ENCODE data around the gene CBFA2T2.
"Not testable (repeated sequence)": the region's sequence is repeated elsewhere in the genome, so short reads cannot be mapped to it uniquely, and the experiment has no call there.

The CBFA2T2 gene

DNA sequence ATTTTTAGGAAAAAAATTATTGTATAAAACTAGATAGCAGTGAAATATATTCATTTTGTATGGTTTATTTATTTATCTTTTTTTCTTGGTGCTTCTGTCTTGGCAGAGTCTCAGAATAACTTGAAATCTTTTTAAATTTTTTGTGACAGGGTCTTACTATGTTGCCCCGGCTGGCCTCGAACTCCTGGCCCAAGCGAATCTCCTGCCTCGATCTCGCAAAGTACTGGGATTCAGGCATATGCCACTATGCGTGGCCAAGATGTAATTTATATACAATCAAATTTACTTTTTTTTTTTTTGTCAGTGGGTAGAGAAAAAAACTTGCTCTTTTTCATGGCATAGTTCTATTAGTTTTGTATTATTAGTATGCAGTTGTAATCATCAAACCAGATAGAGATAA is 13.7 kb downstream of the CBFA2T2 start:
- no peak for DNase-seq

DNA sequence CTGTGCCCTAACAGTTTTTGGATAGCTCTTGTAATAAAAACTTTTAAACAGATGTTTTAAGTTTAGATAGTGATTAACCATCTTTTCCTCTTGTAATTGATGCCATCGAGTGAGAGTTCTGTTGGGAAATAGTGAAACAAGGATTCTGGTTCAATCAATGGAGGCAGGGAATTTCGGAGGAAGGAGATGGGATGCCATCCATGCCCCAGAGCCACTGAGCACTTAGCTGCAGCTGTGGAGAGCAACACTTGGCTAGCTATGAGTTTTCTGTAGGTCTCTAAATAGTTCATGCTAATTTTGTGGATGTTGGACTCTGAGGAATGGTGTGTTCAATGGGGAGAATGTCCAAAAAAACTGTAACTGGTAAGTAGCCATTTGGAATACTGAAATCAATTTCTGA is 16.7 kb downstream of the CBFA2T2 start:
- no peak for DNase-seq

DNA sequence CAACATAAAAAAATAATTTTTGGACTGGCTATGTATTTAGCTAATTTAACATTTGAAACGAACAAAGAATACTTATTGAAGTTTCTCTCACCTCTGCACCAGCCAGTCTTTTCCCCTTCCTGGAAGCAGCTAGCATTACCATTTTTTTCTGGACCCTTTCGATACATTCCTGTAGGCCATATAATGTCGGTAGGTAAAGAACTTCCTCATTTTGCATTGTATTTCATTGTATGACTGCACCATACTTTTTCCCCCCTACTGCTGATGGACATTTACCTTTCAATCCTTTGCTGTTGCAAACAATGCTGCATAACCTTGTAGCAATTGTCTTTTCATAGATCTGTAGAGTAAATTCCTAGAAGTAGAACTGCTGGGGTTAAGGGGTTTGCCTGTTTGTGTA is 17.6 kb downstream of the CBFA2T2 start:
- DNase-seq, result no peak

DNA sequence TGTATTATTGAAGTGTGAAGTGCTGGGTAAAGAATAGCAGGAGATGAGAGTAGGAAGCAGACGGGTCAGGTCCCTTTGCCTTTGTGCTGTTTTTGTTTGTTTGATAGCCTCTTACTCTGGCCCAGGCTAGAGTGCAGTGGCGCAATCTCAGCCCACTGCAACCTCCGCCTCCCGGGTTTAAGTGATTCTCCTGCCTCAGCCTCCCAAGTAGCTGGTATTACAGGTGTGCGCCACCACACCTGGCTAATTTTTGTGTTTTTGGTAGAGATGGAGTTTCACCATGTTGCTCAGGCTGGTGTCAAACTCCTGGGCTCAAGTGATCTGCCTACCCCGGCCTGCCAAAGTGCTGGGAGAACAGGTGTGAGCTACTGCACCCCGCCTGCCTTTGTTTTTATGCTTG is 18.1 kb downstream of the CBFA2T2 start:
- not testable (repeated sequence) for DNase-seq

DNA sequence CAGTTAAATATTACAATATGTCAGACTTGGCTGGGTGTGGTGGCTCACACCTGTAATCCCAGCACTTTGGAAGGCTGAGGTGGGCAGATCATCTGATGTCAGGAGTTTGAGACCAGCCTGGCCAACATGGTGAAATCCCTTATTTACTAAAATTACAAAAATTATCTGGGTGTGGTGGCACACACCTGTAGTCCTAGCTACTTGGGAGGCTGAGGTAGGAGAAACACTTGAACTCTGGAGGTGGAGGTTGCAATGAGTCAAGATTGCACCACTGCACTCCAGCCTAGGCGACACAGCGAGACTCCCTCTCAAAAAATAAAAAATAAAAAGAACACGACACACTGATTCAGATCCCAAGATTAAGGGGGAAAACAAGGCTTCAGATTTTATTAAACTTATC is 19.2 kb downstream of the CBFA2T2 start:
- not testable (repeated sequence) for DNase-seq

DNA sequence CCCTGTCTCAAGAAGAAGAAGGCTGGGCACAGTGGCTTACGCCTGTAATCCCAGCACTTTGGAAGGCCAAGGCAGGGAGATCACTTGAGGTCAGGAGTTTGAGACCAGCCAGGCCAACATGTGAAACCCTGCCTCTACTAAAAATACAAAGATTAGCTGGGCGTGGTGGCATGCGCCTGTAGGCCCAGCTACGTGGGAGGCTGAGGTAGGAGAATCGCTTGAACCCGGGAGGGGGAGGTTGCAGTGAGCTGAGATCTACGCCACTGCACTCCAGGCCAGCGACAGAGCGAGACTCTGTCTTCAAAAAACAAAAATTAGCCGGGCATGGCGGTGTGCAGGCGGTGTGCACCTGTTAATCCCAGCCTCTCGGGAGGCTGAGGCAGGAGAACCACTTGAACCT is 22.0 kb downstream of the CBFA2T2 start:
- not testable (repeated sequence) for DNase-seq

DNA sequence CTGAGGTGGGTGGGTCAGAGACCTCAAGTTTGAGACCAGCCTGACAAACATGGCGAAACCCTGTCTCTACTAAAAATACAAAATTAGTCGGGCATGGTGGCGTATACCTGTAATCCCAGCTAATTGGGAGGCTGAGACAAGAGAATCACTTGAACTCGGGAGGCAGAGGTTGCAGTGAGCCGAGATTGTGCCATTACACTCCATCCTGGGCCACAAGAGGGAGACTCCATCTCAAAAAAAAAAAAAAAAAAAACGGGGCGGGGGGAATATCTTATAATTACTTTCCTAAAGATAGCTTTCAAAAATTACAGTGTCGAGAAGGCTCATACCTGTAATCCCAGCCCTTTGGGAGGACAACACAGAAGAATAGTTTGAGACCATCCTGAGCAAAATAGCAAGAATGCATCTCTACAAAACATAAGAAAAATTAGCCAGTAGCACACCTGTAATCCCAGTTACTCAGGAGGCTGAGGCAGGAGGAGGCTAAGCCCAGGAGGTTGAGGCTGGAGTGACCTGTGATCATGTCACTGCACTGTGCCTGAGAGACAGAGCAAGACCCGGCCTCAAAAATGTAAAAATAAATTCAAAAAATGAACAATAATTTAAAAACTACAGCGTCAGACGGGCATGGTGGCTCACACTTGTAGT is 25.8 kb downstream of the CBFA2T2 start:
- no peak for DNase-seq

DNA sequence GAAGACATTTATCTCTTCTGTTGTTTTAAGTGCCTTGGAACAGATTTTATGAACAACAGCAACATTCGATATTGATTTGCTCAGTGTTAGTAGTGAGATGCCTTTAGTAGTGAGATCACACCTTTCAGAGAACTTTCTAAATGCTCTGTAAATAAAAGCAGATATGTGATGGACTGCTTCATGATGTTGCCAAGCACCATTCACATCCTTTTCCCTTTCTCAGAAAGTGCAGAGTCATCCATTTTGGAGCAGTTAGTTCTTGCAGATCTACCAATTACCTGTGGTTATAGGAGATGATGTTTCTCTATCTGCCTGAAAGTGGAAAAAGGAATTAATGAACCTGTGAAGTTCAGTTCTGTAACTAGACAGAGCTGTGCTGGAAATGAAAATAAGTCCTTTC is 27.0 kb downstream of the CBFA2T2 start:
- peak in 1 of 51 donors; percentile 4 for DNase-seq

DNA sequence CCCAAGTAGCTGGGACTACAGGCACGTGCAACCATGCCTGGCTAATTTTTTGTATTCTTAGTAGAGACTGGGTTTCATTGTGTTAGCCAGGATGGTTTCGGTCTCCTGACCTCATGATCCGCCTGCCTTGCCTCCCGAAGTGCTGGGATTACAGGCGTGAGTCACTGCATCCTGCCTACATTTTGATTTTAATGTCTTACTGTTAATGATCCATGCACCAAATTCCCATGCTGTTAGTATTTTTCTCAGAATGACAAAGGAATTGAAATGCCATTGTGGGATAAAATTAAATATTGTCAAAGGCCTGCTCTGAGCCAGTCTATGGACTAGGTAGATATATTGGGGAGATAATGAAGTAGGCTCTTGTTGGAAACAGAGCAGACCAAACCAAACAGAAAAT is 28.2 kb downstream of the CBFA2T2 start:
- DNase-seq, result peak in 1 of 51 donors; percentile 4

DNA sequence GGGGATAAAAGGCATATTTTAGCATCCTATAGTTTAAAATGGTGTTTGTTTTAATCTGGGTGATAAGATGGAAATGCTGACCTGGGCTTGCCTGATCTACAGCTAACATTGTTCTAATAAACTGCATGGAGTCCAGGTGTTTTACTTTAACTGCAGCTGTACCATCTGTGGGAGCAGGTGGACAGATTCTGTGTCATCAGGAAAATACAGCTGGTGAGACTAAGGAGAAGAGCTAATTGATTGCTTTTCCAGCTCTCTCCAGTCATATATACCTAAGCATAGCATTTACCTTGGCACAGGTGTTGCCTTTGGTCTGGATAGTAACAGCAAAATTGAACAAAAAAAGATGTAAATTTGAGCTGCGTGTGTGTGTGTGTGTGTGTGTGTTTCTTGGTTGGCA is 31.6 kb downstream of the CBFA2T2 start:
- DNase-seq, result no peak

DNA sequence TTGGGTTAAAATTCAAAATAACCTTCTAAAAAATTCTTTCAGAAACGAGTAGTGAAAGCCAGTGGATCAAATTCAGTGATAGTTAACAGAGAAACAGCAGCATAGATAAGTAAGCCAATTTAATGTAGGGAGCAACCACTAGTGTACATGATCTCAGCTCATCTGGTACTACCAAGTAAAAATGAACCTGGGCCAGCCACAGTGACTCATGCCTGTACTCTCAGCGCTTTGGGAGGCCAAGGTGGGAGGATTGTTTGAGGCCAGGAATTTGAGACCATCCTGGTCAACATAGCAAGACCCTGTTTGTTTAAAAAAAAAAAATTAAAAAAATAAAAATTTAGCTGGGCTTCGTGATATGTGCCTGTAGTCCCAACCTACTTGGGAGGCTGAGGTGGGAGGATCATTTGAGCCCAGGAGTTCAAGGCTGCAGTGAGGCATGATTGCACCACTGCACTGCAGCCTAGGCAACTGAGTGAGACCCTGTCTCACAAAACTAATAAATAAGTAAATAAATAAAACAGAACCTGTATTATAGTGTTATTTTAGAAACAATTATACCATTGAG is 32.4 kb downstream of the CBFA2T2 start:
- DNase-seq, result no peak

DNA sequence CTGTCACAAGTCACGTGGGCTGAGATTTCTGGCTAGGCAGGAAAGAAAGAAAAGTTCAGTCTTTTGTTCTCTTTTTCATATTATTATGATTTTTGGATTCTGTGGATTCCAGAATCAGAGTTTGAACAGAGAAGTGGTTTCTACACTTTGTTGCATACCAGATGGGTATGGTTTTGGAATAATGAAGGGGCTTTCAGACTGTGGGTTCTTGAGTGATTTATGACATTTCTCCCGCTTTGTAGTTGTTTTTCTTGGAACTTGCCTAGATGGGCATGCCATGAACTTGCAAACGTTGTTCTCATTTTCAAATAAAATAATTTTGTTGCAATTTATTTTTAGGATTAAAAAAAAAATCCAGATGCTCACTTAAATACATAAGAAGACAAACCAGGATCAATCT is 34.4 kb downstream of the CBFA2T2 start:
- no peak for DNase-seq

DNA sequence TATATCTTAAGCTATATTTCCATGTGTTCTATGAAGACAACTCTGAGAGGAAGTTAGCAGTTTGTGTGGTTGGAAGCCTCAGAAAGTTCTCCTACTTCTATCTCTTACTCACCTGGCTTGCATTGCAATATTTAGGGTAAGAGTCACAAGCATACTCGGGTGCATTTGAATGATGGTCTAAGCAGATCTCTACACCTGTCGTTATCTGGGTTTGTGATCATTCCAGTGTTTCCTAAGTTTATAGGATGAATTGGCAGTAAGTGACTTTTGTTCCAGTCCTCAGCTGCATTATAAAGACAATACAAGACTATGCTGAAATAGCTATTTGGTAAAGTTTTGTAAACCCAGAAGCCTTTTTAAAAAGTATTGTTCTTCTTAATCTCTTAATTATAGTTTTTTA is 36.9 kb downstream of the CBFA2T2 start:
- DNase-seq, result no peak

DNA sequence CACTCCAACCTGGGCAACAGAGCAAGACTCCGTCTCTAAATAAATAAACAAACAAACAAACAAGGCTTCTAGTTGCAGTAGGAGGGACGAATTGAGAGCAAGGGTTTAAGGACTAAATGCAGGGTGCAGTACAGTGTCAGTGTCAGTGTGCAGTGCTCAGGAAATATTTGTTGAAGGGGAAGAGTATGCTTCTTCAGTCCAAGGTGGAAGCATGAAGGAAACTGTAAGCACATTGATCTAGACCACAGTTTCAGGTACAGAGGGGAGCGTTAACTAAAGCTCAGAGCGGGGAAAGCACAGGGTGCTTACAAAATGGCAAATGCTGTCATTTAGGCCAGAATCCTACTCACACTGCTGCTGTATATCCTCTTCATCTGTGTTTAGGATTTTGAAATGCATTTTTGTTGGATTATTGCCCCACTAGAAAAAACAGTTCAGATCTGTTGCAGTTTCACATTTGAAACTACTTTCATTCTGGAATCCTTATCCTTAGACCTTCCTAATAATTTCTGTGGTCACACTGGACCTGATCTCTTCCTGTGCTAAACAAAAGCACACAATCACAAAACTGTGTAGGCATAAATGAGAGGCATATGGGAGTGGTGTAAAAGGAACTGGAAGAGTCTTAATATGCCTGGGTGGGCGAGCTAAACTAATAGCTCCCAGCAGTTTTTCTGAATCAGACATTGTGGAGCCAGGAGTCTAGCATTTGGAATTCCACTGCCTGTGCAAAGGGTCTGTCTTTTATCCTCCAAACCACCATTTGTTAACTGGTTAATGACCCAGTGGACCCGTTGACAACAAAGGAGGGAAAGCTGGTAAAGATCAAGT is 41.4 kb downstream of the CBFA2T2 start:
- DNase-seq, result peak in 1 of 51 donors; percentile 4

DNA sequence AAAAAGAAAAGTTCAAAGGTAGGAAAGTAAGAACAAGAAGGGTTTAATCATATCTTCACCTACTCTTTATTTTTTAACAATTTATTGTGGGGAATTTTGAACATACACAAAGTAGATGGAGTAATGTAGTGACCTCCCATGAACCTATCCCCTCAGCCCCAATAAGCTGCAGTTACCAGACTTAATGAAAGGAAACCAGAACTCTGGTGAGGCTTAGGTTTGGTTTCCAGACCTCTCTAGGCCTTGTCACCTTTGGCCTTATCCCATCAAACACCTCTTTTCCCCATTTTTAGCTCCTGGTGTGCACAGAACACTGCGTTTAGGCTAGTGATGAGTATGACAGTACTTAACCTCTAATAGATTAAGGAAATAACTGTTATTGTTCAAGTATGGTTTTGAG is 42.0 kb downstream of the CBFA2T2 start:
- no peak for DNase-seq

DNA sequence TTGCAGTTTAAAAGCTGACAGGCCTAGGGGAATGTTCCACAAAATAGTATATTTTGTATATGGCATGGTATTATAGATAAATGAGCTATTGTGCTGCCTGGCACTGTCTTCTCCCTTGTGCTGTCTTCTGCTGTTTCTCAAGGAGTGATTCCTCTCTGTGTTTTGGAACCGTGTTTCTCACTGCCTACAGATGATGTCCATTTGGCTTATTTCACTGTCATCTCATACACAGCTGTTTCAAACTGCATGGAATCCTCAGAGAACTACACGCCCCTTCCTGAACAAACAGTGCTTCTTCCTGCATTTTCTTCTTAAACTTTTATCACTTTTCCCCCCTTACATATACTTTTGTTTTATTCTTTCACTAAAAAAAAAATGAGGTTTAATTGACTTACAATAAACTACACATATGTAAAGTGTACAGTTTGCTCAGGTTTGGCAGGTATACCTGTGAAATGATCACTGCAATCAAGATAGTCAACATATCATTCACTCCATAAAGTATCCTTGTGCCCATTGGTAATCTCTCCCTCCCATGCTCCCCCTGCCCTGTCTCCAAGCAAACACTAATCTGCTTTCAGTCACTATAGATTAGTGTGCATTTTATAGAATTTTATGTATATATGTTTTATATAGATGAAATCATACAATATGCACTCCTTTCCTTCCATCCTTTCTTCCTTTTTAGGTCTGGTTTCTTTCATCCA is 43.0 kb downstream of the CBFA2T2 start:
- DNase-seq, result no peak

DNA sequence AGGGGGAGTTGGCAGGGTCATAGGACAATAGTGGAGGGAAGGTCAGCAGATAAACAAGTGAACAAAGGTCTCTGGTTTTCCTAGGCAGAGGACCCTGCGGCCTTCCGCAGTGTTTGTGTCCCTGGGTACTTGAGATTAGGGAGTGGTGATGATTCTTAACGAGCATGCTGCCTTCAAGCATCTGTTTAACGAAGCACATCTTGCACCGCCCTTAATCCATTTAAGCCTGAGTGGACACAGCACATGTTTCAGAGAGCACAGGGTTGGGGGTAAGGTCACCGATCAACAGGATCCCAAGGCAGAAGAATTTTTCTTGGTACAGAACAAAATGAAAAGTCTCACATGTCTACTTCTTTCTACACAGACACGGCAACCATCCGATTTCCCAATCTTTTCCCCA is 45.8 kb downstream of the CBFA2T2 start:
- not testable (repeated sequence) for DNase-seq

DNA sequence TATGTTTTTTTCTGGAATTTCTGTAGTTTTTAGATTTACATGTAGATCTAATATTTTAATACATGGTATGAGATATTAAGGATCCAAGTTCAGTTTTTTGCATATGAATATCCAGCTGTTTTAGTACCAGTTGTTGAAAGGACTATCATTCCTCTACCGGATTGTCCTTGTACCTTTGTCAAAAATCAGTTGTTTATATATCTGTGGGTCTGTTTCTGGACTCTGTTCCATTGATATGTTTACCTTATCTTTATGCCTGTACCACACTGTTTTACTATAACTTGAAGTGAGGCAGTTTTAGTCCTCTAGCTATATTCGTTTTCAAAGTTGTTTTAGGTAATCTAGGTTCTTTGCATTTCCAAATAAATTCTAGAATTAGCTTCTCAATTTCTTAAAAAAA is 47.7 kb downstream of the CBFA2T2 start:
- DNase-seq, result no peak

DNA sequence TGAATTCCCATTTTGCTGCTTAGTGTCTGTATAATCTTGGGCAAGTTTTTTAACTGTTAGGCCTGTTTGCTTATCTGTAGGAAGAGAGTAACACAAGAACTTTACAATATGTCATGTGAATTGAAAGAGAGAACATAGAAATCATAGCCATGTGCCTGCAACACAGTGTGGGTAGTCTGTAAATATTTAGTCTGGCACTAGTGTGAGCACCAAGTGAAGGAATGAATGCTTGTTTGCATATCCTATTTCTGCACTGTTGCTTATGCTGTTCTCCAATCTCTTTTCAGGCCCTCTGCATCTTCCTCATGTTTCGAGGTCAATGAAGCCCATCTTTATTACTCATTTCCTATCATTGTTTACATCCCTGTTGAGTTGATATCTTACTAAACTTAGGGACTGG is 49.2 kb downstream of the CBFA2T2 start:
- no peak for DNase-seq

DNA sequence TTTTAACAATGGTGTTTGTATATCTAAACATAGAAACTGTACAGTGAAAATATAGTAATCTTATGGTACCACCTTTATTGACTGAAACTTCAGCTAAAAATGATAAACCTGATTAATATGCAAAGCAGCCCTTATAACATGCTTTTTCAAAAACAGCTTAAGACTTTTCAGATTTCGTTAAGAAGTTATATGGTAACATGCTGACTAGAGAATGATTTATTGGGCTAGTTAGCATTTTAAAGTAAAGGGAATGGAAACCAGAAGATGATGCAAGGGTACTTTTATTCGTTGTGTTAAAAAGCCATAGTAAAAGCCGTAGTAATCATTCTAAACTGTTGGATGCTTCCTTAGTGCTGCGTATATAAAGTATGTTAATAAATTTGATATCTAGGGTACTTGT is 50.5 kb downstream of the CBFA2T2 start:
- no peak for DNase-seq

DNA sequence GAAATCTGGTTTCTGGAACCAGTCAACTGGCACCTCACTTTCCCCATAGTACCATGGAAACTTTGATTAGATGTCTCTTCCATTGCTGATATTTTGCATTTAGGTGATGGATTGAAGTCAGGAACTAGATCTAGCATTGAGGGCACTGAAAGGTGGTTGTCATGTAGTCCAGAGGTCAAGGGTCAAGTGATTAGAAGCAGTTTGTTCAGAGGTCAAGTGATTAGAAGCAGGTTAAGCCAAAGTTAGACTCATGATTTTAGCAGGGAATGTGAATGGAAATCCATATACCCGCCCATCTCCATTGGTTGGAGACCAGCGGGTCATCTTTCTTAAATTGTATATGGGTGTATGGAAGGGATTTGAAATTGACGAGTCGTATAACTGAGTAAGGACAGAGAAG is 51.2 kb downstream of the CBFA2T2 start:
- DNase-seq, result no peak

DNA sequence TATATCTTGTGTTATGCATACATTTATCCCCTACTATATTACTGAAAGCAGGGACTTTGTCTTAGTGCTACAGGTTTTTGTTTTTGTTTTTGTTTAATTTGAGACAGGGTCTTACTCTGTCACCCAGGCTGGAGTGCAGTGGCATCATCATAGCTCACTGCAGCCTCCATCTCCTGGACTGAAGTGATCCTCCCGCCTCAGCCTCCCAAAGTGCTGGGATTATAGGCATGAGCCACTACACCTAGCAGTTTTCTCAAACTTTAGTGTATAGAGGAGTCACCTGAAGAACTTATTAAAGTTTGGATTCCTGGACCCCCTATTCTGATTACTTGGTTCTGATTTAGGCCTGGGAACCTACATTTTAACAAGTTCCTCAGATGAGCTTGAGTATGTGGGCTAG is 51.9 kb downstream of the CBFA2T2 start:
- no peak for DNase-seq

All from hypothalamus (tissue), 51 donors.